ENCODE data around the gene COL4A6.
"Not testable (repeated sequence)": the region's sequence is repeated elsewhere in the genome, so short reads cannot be mapped to it uniquely, and the experiment has no call there.

COL4A6 gene

DNA sequence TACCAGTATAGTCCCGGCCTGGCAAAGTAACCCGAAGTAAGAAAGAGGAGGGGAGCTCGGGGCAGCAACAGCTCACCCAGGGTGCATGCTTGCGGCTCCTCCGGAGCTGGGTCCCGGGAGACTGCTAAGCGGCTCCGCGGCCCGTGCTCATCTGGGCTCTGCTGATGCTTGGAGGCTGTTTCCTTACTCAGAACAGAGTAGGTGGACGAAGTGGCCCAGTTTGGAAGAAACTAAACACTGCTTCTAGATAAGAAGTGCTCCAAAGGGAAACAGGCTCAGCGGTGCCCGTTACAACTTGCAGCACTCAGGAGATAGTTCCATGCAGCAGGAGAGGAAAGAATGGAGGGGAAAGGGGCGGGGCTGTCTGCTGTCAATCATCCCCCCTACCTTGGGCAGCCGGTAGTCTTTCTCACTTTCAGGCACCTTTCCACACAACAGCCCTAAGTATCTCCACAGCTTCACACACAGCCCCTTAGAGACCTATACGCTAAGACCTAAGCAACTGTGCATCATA, at the start of gene COL4A6:
COL4A6 (minus strand) TSS at position 313 of the 514 bp plus-strand sequence; CDS start at position 87, 226 bp downstream.
- DNase-seq = no peak

DNA sequence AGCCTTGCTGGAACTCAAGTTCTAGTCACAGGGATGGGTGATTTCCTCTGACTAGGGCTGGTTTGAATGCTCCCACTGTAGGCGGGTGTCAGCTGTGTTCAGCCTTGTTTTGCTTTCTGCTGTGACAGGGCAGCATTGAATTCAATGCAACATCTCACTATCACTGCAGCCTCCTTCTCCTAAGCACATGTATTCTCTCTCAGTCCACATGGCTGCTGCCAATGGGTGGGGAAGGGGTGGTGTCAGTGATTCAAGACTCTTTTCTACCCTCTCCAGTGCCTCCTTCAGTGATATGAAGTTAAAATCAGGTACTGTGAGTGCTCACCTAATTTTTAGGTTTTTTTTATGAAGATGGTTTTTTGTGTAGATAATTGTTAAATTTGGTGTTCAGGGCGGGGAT, 47.7 kb upstream of the COL4A6 start:
- no peak for DNase-seq

DNA sequence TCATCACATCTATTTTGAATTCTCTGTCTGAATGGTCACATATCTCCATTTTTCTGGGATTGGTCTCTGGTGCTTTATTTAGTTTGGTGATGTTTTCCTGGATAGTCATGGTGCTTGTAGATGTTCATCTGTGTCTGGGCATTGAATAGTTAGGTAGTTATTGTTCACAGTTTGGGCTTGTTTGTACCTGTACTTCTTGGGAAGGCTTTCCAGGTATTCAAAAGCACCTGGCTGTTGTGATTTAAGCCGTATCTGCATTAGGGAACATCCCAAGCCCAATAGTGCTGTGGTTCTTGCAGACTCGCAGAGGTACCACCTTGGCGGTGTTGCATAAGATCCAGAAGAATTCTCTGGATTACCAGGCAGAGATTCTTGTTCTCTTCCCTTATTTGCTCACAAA, 46.0 kb upstream of the COL4A6 start:
- DNase-seq = no peak

DNA sequence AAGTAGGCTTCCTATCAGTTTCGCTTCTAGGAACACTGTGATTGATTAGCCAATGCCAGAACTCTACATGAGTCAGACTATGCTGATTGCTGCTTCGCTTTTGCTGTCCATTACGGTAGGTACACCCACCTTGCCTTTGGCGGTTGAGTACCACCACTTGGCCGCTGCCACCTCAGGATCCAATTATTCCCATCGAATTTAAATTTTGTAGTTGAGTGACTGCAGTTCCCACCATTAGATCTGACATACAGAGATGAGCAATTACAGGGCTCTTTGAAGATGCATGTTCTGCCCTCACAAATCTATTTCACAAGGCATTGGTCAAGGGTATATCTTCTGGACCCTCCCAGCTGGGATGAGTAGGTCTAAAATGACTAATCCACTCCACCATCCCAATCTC, 43.3 kb upstream of the COL4A6 start:
- not testable (repeated sequence) for DNase-seq

DNA sequence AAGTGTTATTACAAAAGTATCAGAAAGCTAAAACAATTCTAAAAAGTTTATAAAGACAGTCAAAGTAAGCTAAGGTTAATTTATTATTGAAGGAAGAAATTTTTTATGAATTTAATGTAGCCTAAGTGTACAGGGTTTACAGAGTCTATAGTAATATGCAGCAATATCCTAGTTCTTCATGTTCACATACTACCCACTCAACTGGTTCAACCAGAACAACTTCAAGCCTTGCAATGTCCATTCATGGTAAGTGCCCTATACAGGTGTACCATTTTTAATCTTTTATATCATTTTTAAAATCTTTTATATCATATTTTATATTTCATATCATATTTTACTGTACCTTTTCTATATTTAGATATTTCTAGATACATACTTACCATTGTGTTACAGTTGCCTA, 35.8 kb upstream of the COL4A6 start:
- DNase-seq = no peak

DNA sequence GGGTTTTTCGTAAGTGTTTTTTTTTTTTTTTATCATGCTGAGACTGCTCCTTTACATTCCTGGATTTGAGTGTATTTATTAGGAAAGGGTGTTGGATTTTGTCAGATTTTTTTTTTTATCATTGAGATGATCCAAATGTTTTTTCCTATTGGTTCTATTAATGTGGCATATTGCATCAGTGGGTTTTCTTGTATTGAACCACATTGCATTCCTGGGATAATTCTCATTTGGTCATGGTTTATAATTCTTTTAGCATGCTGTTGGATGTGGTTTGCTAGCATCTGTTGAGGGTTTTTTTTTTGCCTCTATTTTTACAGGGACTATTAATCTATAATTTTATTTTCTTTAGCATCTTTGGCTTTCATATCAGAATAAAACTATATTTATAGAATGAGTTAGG, 30.3 kb upstream of the COL4A6 start:
- DNase-seq = no peak

DNA sequence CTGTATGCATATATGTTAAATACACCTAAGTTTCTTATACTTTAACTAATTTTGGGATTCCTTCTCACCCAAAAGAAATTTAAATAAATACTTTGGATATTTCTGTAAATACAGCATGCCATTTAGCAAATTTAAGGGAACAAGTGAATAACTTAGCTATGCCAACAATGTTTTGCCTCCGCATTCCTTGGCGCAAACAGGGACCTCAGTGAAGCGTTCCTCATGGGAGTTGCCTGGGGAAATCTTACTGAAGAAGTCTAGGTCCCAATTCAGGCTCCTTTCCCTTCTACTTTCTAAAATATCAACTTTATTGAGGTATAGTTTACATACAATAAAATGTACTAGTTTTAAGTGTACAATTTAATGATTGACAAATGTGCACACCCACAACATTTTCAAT, 26.4 kb upstream of the COL4A6 start:
- no peak for DNase-seq

DNA sequence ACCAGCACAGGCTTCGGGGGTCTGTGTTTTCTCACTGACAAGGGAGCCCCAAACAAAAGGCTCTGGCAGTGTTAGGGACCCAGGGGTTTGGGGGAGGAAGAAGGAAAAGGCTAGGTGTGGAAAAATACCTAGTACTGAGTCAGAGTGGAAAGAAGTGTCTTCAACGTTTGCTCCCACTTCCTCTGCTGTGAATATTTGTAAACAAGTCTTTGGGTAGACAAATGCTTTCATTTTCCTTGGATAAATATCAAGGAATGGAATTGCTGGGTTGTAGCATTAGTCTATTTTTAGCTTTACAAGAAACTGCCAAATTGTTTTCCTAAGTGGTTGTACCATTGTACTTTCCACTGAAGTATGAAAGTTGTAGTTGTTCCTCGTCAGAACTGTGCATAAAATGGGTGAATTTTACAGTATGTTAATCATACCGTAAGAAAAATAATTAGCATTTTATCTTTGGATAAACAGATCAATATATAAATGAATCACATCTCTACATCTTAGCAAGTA, 18.8 kb upstream of the COL4A6 start:
- DNase-seq = no peak

DNA sequence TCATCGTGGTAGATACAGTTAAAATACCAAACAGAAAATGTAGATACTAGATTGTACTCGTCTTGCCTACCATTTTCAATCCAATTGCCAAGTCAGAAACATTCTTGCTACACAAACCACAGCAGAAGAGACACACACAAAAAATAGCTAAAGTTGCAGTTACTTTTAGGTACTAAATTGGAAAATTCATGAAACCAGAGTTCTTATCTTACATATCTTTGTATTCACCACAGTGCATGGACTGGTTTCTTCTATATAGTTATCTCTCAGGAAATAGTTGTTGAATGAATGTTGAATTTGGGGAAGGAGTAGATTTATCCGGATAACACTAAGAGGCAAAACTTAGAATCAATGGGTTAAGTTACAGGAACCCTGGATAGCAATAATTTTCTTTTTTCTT, 15.6 kb upstream of the COL4A6 start:
- no peak for DNase-seq

DNA sequence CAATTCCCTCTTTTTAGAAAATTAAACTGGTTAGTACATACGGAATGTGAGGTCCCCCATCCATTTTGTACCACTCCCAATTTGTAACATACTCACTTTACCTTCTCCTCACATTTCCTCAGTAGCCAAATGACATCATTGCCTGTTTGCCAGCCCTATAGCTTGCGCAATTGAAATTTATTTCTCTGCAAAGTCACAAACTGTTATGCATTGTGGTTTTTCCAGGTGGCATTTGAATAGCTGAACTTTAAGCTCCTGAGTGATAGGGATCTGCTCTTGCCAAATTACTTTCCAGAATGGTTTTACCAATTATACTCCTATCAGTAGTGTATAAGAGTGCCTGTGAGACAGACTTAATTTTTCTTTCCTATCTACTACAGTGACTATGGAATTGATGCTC, 9.1 kb upstream of the COL4A6 start:
- DNase-seq = no peak

DNA sequence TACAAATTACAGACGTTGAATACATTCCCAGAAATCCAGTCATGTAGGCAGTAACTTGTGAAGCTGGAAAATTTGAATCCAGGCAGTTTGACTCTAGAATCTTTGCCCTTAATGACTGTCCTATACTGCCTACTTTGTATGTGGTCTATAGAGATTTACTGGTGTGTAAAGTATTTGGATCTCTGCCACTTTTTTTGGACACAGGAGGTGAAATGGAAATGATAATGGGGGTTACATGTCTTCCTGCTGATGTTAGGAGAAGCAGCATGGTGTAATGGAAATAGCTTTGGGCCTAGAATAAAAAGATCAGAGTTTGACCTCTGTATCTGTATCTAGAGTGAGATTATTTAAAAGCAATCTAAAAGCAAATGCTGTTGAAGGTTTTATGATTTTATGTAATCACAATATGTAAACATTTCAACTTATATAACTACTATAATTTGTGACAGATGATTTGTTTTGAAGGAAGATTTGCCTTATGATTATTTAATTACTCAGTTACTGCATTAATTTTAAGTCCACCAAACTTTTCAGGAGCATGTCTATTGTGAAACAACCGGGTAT, 4.8 kb upstream of the COL4A6 start:
- no peak for DNase-seq

DNA sequence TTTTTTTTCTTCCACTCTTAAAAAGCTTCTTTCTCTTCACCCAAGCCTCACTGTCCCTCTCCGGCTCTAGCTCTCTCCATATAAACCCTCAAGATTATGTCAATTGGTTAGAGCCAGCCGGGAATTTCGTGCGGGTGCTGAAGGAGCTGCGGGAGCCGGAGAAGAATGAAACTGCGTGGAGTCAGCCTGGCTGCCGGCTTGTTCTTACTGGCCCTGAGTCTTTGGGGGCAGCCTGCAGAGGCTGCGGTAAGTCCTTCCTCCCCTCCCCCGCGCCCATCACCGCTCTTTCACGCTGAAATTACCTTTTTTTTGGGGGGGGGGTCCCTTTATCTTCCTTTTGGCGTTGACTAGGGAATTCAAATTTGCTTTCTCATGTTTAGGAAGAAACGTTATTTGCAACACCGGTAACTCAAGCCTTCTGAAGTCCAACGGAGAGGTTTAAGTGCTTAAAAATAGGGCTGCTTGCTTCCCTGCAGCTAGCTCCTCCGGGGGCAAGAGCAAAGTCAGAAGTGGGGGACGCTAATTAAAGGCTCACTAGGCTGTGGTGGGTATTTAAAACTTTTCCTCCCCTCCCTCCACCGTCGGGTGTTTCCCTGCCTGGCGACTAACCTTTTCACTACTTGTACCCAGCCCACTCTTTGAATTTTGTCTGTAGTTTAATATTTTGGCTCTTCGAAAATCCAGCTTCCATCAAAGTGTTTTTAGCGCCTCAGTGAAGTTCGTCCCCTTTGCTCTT, 1.9 kb upstream of the COL4A6 start:
- DNase-seq = no peak

DNA sequence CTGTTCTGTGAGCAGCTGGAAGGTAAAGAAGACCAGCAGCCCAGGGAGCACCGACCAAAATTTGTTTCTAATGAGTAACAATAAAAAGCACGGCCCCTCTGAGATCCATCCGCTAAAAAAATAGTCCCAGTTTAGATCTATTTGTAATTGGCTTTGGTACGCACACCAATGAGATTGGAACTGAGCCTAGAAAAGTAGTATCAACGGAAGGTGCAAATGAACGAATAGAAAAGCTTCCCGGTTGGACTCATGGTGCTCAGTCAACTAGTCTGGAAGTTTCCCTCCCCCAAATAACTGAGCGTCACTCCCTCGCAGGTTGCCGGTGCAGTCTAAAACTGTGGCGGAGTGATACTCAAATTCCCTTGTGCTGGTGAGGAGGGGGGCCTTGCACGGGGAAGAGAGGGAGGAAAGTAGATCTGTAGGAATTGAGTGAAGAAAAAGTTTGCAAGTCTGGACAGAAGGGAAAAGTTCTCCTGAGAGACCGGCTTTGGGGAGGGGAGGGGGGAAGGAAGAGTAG, 1.3 kb upstream of the COL4A6 start, which contains the start of gene COL4A5:
COL4A5 (plus strand) TSS at position 413 of the 517 bp plus-strand sequence. CDS start 288 bp downstream, outside the sequence.
- DNase-seq = no peak

DNA sequence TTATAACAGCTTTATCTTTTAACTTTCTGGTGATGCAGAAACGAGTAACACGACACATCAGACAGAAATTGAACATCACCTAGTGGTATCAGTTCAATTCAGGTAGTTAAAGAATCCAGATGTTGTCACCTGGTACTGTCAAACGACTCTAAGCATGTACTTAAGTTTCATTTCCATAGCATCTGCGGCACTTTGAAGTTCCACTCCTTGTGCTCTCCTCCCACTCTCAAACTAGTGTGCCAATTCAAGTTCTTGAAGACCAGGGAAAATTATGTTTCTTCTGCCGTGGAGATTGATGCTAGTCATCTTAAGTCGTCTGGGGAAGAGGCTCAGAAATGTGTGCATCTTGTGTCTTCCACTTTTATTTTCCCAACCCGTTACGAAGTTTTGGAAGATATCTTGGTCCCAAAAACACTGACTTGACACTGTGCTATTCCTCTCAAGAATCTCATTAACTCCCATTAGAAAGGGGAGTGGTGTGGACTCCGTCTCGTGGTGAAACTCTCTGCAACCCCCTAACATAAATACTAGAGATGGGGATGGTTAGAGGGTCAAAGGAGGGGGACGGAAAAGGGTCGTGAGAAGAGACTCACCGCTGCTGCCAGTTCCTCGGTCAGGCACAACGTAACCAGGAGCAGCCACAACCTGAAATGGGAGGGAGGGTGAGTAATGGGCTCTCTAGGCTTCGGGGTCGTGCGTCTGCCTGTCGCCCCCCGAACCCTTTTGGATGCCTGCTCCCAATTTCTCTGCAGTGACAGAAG, 693 bp downstream of the COL4A6 start:
- no peak for DNase-seq

DNA sequence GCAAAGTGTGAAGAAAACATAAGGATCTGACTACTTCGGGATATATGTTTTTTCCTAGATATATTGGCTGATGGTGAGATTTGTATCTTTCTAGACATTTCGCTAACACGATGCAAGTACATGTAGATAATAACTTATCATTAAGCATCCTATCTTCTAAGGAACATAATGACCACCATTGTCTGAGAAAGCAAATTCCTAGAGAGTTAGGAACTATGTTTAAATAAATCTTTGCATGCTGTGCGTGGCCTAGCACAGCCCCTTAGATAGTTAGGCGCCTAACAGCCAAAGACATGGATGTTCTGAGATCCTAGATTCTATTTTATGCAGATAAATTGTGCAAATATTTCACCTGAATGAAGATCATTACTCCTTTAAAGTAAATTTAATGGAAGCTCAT, 3.0 kb downstream of the COL4A6 start:
- DNase-seq = no peak

DNA sequence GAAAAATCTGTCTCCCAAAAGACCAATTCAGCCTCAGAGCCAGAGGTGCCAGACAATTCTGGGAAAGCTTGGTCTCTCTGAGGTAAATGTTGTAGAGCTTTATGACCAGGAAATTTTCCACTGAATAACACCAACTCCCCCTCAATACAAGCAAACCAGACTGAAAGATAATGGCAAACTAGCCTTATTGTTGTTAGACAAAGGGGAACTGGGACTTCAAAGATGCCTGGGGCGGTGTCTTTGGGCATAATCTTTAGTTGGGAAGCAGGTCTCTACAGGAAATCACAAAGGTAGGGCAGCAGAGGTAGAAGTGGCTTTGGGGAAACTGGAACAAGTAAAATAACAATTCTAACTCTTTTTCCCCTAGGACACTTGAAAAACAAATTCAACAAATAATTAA, 12.0 kb downstream of the COL4A6 start:
- no peak for DNase-seq

DNA sequence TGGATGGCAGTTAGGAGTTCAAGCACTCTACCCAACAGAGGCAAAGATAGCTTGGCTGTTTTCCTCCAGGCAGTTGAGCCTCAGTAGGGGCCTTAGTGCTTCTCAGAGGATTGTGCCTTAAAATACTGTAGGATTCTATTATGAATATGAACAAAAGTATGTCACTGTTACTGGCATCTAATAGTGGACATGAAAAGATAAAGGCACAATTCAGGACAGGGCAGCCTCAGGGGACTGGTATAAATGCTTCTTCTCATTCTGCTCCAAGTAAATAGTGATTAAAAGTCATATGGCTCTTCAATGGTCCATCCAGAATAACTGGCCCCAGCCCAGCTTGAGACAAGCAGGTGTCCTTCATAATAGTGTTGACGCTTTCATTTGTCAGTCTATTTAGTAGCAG, 17.7 kb downstream of the COL4A6 start:
- DNase-seq = no peak

DNA sequence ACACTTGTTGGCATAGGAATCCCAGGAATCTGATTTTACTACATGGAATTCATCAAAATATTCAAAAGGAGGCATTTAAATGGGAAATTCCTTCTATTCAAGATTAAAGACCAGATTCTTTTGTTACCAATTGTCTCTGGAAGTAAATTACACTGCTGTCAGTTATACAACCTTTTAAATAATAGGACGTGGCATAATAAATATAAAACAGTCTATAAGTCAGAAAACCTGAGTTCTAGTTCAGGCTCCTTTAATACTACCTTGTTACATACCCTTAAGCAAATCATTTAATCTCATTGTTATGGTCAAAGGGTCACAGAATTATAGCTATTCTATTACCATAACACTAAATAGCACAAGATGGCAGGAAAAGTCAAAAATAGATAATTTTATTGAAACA, 18.8 kb downstream of the COL4A6 start:
- no peak for DNase-seq

DNA sequence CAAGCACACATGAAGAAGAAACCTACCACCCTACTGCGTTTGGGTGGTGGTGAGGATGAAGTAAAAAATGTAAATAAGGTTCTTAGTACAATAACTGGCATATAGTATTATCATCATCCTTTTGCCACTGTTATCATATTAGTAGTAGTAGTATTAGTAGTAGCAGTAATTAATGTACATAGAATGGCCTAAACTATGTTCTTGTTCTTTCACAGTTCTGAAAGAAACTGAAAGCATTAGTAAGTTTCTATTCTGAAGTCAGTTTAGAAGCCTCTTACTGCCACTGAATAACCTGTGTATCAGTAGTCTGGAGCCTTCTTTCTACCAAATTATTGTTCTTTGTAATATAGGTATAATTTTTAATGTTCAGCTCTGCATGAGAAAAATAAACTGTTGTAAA, 21.0 kb downstream of the COL4A6 start:
- no peak for DNase-seq

DNA sequence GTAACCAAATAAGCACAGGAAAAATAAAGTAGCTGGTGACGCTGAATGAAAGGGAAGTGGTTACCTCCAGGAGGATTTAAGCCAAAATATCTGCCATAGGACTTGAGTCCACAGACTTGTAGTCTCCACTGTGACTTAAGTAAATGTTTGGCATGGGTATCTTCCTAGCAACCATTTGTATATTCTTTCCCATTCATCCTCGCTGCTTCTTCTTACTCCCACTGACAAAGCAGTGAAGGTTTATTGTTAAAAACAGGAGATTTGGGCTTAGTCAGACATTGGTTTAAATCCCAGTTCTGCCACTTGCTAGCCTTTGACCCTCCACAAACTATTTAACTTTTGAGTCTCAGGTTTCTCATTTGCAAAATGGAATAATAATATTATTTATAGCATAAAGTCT, 22.3 kb downstream of the COL4A6 start:
- DNase-seq = no peak

DNA sequence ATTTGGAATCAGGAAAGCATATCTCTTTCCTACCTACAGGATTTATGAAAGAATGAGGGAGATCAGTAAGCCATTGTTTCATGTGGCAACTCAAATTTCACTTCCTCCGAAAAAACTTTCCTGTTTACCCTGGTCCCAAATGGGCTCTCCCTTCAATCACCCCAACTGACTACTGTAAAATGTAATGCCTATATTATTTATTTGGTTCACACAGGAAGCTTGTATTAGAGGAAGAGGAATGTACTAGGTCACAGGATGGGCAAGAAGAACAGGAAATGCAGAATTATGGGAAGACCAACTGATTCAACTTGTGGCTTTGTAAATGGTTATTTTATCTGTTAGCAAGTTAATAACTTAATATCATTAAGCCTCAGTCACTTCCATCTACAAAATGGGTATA, 23.1 kb downstream of the COL4A6 start:
- no peak for DNase-seq

DNA sequence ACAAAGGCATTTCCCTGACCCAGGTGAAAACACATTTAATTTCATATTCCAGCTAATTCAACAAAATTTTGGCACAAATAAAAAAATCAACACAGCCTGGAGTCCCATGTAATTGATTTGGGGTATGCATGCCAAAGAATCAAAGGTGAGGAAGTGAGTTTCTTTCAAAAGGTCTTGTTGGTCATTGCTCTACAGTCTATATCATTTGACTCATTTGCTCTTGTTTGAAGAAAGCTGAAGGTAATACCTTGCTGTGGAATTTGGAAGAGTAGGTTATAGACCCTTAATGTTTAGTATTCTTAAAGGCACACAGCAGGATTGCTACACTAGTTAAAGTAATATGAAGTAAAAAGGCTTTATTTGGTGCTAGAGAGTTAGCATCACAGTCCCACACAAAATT, 25.4 kb downstream of the COL4A6 start:
- DNase-seq = no peak

DNA sequence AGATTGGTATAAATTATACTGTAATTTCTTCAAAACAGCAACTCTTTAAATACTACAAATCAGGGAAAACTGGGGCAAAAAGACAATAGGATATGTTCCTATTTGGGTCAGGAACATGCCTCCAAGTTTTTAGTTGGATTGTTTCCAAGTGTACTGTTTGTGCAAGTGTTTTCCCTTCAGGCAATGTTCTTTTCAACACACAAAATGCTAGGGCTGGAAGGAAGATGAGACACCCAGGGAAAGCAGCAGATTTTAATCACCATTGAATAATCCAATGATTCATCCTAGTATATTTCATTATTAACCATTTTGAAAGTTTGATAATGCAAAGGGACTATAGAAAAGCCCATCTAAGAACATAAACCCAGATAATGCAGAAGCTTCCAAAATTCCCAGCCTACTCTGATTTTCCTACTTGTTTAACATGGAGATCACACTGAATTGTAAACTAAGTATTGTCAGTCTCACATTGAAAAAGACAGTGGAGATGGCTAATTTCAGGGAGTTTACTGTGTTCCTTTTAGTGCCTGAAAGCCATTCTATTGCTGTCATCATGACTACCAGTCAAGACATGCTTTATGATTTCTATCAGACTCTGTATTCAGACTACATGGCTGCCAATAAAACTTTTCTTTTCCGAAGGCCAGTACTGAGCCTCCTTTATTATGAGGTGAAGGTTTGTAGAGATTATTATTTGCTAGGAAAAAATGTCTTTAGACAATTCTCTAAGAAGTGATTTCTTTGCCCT, 38.6 kb downstream of the COL4A6 start:
- no peak for DNase-seq

Measured in stimulated activated CD4-positive, alpha-beta T cell treated with anti-CD3 and anti-CD28 coated beads, Interleukin-12 subunit alpha, Interleukin-12 subunit beta, amount 100 ng/mL, for 4 hours (primary cell).